ENCODE data around the gene PXYLP1. TPM values are rescaled to one million over a fixed set of nuclear protein-coding genes. Genes with fewer than 3 reads are reported as not detected.

The PXYLP1 gene
- total and polyA plus RNA-seq, 2 of the 8 experiments (the other 6 are each of a cell fraction or from before 2014, with no cell fraction given), result 19.4 to 20.6 TPM

DNA sequence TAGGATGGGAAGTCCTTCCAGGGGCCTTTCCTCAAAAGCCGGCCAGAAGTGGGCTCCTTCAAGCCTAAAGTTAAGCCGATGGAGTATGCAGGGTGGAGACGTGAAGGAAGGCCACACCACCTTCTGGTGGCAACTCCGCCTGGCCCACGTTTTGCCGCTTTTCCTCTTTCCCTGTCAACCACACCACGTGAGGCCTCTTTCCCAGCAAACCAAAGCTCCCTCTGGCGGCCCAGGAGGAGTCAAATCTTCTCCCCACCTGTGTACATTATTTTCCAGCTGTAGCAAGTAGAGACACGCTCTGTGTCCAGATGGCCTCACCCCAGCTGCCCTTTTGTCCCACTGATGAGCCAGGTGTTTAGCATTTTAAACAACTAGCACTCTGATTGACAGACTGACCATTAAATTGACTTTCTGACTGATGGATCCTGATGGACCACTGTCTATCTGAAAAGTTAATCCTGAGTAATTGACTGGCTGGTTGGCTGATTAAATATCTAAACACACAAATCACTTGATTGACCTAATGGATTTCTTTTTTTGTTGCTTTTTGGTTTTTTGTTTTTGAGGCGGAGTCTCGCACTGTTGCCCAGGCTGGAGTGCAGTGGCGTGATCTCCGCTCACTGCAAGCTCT lies 77.1 kb downstream of the PXYLP1 start (continued):
- TF ChIP-seq SAP30 (IDR thresholded peaks at IDR 0.05; ENCODE audit: insufficient read depth, insufficient replicate concordance, low read length) (no peak), SP2 (IDR thresholded peaks at IDR 0.05; ENCODE audit: low read length) (no peak), JUN (IDR thresholded peaks at IDR 0.05; ENCODE audit: low read depth, low read length) (no peak), SP4 (IDR thresholded peaks at IDR 0.05; ENCODE audit: low read length) (no peak), ATF3 (IDR thresholded peaks at IDR 0.05; ENCODE audit: insufficient read depth, low read depth, low read length) (peak; percentile 81), USF2 (IDR thresholded peaks at IDR 0.05; ENCODE audit: low read length) (peak; percentile 86), POLR2A (IDR thresholded peaks at IDR 0.05; ENCODE audit: control extremely low read depth in 1 of 2, low read depth in 2 of 2, low read length in 2 of 2) (no peak), EP300 (IDR thresholded peaks at IDR 0.05; ENCODE audit: borderline replicate concordance in 1 of 2, low read depth in 2 of 2, low read length in 2 of 2) (no peak), TAF1 (IDR thresholded peaks at IDR 0.05; ENCODE audit: low read depth, low read length) (no peak), ZNF274 (IDR thresholded peaks at IDR 0.05; ENCODE audit: borderline replicate concordance, extremely low read depth, low read length) (no peak), RAD21 (IDR thresholded peaks at IDR 0.05 in 1 of 2, conservative IDR thresholded peaks at IDR 0.05 in 1 of 2; ENCODE audit: low read depth in 2 of 2, low read length in 2 of 2) (peak; percentile 51 to 59), EGR1 (IDR thresholded peaks at IDR 0.05; ENCODE audit: borderline replicate concordance, low read depth, low read length) (0 out of 2 replicates have a peak, but pooled peaks have one; percentile 21), CREB1 (IDR thresholded peaks at IDR 0.05) (peak; percentile 34; the same call in 1 of the 2 replicates), KDM4A (IDR thresholded peaks at IDR 0.05; ENCODE audit: low read depth, low read length, severe bottlenecking) (no peak), BRCA1 (IDR thresholded peaks at IDR 0.05; ENCODE audit: low read depth, low read length) (no peak), CEBPB (IDR thresholded peaks at IDR 0.05; ENCODE audit: low read depth, low read length) (no peak), TAF7 (optimal IDR thresholded peaks at IDR 0.05; ENCODE audit: borderline replicate concordance, low read depth, low read length) (no peak), YY1 (IDR thresholded peaks at IDR 0.05; ENCODE audit: low read depth, low read length) (no peak)
- TF ChIP-seq, protein P1, sequence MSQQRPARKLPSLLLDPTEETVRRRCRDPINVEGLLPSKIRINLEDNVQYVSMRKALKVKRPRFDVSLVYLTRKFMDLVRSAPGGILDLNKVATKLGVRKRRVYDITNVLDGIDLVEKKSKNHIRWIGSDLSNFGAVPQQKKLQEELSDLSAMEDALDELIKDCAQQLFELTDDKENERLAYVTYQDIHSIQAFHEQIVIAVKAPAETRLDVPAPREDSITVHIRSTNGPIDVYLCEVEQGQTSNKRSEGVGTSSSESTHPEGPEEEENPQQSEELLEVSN (IDR thresholded peaks at IDR 0.05), result peak; percentile 98
- TF ChIP-seq, protein P2, sequence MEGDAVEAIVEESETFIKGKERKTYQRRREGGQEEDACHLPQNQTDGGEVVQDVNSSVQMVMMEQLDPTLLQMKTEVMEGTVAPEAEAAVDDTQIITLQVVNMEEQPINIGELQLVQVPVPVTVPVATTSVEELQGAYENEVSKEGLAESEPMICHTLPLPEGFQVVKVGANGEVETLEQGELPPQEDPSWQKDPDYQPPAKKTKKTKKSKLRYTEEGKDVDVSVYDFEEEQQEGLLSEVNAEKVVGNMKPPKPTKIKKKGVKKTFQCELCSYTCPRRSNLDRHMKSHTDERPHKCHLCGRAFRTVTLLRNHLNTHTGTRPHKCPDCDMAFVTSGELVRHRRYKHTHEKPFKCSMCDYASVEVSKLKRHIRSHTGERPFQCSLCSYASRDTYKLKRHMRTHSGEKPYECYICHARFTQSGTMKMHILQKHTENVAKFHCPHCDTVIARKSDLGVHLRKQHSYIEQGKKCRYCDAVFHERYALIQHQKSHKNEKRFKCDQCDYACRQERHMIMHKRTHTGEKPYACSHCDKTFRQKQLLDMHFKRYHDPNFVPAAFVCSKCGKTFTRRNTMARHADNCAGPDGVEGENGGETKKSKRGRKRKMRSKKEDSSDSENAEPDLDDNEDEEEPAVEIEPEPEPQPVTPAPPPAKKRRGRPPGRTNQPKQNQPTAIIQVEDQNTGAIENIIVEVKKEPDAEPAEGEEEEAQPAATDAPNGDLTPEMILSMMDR (IDR thresholded peaks at IDR 0.05; ENCODE audit: control extremely low read depth in 1 of 3, insufficient read depth in 1 of 3, low read depth in 1 of 3, low read length in 3 of 3), result peak; percentile 65 to 84 (median 68)
